Inflammatory macrophage treated with lipopolysaccharide for 4 hours (primary cell): ENCODE data around the gene GLIPR1L2.
"Not testable (repeated sequence)": the region's sequence is repeated elsewhere in the genome, so short reads cannot be mapped to it uniquely, and the experiment has no call there.

Experiments
- DNase-seq: peaks from one replicate; pipeline ENCODE4 v3.0.0-alpha.2; 2020

The GLIPR1L2 gene

GRCh38 chr12:75438059-75438754 lies 47.3 kb downstream of the GLIPR1L2 start:
- DNase-seq: no peak

GRCh38 chr12:75439048-75439447 lies 48.2 kb downstream of the GLIPR1L2 start:
- no peak for DNase-seq

GRCh38 chr12:75439930-75440329 lies 49.0 kb downstream of the GLIPR1L2 start:
- DNase-seq: no peak

GRCh38 chr12:75441687-75442449 lies 51.0 kb downstream of the GLIPR1L2 start:
- not testable (repeated sequence) for DNase-seq

GRCh38 chr12:75442454-75442853 lies 51.6 kb downstream of the GLIPR1L2 start:
- not testable (repeated sequence) for DNase-seq

GRCh38 chr12:75443709-75444108 lies 52.8 kb downstream of the GLIPR1L2 start:
- no peak for DNase-seq

- peak; percentile 16 for DNase-seq
These were observed 53.7 kb downstream of the GLIPR1L2 start for GRCh38 chr12:75444429-75445136.

GRCh38 chr12:75445137-75445507 lies 54.2 kb downstream of the GLIPR1L2 start:
- DNase-seq: not testable (repeated sequence)

GRCh38 chr12:75446857-75447256 lies 56.0 kb downstream of the GLIPR1L2 start:
- DNase-seq: no peak

- DNase-seq: no peak
These were observed 57.0 kb downstream of the GLIPR1L2 start for GRCh38 chr12:75447691-75448393.

GRCh38 chr12:75452675-75453330 lies 61.9 kb downstream of the GLIPR1L2 start:
- no peak for DNase-seq

- DNase-seq: no peak
These were observed 65.0 kb downstream of the GLIPR1L2 start for GRCh38 chr12:75455839-75456238.

- DNase-seq: no peak
These were observed 66.3 kb downstream of the GLIPR1L2 start for GRCh38 chr12:75457191-75457590.

GRCh38 chr12:75457866-75458265 lies 67.0 kb downstream of the GLIPR1L2 start:
- DNase-seq: not testable (repeated sequence)

GRCh38 chr12:75459755-75460154 lies 68.9 kb downstream of the GLIPR1L2 start:
- no peak for DNase-seq

- no peak for DNase-seq
These were observed 69.3 kb downstream of the GLIPR1L2 start for GRCh38 chr12:75460204-75460603.

- DNase-seq: peak; percentile 83
These were observed 81.3 kb downstream of the GLIPR1L2 start for GRCh38 chr12:75471902-75472890.

GRCh38 chr12:75474116-75474515 lies 83.2 kb downstream of the GLIPR1L2 start:
- DNase-seq: no peak

GRCh38 chr12:75476071-75476470 lies 85.2 kb downstream of the GLIPR1L2 start:
- DNase-seq: peak; percentile 79

- DNase-seq: no peak
These were observed 86.2 kb downstream of the GLIPR1L2 start for GRCh38 chr12:75477137-75477536.

GRCh38 chr12:75478116-75478794 lies 87.4 kb downstream of the GLIPR1L2 start:
- DNase-seq: peak; percentile 92
